COR-L47 (cell line): ENCODE data around the gene BTG4.

Experiments
- DNase-seq: peaks from one replicate; lab custom pipeline; 2025; lab: John Stamatoyannopoulos, UW

Gene BTG4

GRCh38 chr11:111512296-111513239 is at the start of gene BTG4:
BTG4 (minus strand) TSS chr11:111512386; CDS start chr11:111498776, 13,610 bp downstream.
- DNase-seq: no peak

- DNase-seq: no peak
Measured at GRCh38 chr11:111561791-111562325, 49.7 kb upstream of the BTG4 start.

- DNase-seq: no peak
Measured at GRCh38 chr11:111561306-111561705, 49.1 kb upstream of the BTG4 start.

GRCh38 chr11:111560800-111561199 is 48.6 kb upstream of the BTG4 start:
- DNase-seq: no peak

GRCh38 chr11:111559800-111560464 is 47.7 kb upstream of the BTG4 start:
- no peak for DNase-seq

GRCh38 chr11:111557425-111558111 is 45.4 kb upstream of the BTG4 start:
- no peak for DNase-seq

GRCh38 chr11:111555255-111555654 is 43.1 kb upstream of the BTG4 start:
- no peak for DNase-seq

- no peak for DNase-seq
Measured at GRCh38 chr11:111554532-111554931, 42.3 kb upstream of the BTG4 start.

- no peak for DNase-seq
Measured at GRCh38 chr11:111550258-111550657, 38.1 kb upstream of the BTG4 start.

GRCh38 chr11:111549869-111550203 is 37.6 kb upstream of the BTG4 start:
- DNase-seq: no peak

- no peak for DNase-seq
Measured at GRCh38 chr11:111549196-111549868, 37.1 kb upstream of the BTG4 start.

- no peak for DNase-seq
Measured at GRCh38 chr11:111548525-111548924, 36.3 kb upstream of the BTG4 start.

GRCh38 chr11:111542606-111543275 is 30.6 kb upstream of the BTG4 start:
- DNase-seq: no peak

GRCh38 chr11:111541254-111542061 is 29.3 kb upstream of the BTG4 start:
- DNase-seq: no peak

- DNase-seq: no peak
Measured at GRCh38 chr11:111540937-111541253, 28.7 kb upstream of the BTG4 start.

GRCh38 chr11:111540114-111540936 is 28.1 kb upstream of the BTG4 start, which contains the start of gene LAYN:
LAYN (plus strand) TSS chr11:111540720; CDS start chr11:111540844, 124 bp downstream.
- DNase-seq: peak; percentile 51

GRCh38 chr11:111539426-111540113 is 27.4 kb upstream of the BTG4 start:
- no peak for DNase-seq

- no peak for DNase-seq
Measured at GRCh38 chr11:111538407-111539114, 26.4 kb upstream of the BTG4 start.
